Hematopoietic multipotent progenitor cell treated with erythropoietin and hydrocortisone succinate and interleukin-3 and kit ligand, for 4 days (in vitro differentiated cells): ENCODE results near the gene GPR50.

Source experiments
- DNase-seq: peaks from one replicate; pipeline ENCODE4 v3.0.0-alpha.2; 2015

The GPR50 gene

DNA sequence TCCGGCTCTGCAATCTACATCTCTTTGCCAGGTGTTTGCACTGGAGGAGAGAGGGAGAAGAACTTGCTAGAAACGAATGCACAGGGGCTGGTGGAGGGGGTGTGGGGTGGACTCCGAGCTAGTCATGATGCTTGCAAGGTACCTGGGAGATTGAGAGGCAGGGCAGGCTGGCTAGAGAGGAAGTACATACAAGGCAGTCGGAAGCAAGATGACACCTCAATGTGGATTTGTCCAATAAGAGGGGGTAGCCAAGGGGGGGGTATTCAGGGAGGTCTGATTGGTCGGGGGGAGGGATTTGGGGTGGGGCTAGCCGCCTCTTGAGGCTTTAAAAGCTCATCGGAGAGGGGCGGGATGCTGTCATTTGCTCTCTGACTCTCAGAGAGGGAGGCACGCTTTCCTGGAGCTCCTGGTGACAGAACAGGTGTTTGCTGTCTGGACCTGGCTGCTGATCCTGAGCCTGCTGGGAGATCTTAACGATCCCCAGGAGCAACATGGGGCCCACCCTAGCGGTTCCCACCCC, at the start of gene GPR50:
GPR50 (plus strand) TSS at position 354 of the 520 bp plus-strand sequence; CDS start at position 492, 138 bp downstream.
- DNase-seq = no peak

DNA sequence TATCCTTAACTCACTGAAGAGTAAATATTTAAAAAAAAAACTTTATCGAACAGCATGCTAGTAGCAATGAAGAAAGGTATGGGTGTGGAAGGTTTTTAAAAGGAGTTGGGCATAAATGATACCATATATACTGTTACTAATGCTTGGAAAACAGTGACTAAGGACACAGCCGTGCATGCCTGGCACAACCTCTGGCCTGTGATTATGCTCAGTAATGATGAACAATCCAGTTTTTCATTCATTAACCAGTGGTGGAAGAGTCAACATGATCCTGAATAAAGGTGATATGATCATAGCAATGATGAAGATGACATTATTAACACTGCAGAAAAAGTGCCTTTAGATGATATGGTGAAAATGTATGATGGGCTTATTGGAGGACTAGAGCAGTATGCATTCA, 43.9 kb upstream of the GPR50 start:
- no peak for DNase-seq

DNA sequence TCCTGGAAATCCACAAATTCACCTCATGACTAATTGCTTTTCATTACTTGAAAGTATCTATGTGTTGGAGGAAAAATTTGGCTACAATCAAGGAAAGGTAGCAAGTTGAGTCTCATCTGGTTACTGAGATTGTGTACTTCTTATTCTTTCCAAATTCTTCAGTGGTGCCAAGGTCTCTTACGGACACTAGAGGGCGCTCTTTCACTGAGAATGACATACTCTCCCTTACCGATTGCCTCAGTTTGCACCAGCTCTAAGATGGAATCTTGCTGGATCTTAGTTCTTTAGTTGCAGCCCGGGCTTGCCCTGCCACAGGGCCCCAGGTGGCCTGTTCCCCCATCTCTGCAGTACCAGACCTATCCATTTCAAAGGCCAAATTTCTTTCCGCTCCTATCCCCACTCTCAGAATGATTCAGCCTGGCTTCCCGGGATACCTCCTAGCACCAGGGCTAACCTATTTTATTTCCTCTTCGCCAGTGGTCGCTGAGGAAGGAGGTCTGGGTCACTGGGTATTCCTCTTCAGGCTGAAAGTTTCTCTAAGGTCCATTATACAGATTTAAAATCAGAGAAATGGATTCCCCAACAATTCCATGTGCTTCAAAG, 24.6 kb upstream of the GPR50 start:
- peak; percentile 66 for DNase-seq

DNA sequence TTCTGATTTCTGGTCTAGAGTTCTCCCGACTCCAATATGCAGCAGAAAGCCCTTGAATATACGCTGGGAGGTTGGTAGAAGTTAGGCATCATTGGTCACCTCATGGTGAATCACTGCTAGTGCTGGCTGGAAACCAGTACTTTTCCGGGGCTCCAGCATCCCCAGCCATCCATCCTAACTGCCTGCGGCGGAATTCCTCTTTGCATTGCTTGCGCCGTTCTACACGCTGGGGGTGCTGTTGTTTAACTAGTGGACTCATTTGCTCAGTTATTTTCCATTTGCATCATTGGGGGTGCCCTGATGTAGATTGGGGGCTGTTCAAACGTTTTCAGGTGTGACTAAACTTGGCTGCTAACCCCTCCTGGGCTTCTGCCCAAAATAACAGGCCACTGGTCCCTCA, 23.3 kb upstream of the GPR50 start:
- no peak for DNase-seq

DNA sequence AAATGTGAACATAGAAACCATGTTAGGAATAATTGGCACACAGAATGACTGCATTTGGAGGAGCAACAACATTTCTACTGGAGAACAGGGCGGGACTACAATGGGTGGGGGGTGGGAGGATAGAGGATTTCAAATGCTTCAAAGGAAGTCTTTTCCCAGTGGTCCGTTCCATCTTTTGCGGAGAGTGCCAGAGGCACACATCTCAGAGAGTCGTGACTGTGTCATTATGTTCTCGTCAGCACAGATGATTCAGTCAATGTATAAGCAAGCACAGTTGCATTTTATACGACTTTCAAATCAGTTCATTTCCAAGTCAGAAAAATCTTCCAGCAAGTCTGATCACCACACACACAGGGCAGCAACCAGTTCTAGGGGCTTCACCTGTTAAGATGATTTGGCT, 22.7 kb upstream of the GPR50 start:
- no peak for DNase-seq

DNA sequence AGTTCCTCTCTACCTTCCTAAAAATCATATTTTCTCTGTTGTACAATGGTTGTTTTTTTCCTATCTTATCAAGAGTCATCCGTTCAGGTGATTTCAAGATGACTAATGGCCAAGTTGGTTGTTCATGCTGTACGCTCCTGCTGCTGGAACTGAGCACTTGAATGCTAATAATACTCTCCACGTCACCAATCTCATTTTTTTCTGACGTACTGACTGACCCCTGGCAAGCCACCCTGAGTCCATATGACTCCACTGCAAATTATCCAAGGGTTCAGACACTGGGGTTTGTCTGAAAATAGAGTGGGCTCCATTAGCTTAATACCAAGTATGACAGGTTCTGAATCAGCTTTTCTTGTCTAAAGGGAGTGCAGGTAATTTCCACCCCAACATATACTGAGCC, 21.1 kb upstream of the GPR50 start:
- no peak for DNase-seq

DNA sequence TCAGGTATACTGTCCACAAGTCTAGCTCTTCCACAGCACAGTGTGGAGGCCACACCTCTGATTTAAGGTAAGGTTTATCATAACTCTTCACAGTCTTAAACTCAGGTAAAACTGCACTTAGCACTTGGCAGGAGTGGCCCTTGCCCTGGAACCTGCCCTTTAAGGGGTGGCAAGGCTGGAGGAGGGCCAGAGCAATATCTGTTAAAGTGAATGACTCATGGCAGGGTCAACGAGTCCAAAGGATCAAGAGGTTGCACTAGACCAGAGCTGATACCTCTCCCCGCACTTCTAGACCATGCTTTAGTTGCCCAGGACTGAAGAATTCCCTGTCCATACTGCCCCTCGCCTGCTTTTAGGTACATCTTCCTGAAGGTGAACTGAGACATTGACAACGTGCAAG, 14.7 kb upstream of the GPR50 start:
- DNase-seq = no peak

DNA sequence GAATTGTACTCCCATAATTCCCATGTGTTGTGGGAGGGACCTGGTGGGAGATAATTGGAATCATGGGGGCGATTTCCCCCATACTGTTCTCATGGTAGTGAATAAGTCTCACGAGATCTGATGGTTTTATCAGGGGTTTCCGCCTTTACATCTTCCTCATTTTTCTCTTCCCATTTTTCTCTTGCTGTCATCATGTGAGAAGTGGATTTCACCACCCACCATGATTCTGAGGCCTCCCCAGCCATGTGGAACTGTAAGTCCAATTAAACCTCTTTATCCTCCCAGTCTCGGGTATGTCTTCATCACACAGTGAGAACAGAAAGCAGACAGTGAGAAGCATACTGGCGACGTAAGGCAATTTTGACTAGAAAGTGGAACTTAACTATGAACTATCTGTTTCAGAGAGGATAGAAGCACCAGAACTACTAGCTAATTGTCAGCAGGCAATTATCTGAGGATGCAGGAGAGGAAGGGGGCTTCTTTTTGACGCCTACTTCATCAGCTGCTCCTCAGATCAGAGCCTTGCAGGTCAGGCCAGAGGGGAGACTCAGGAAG, 8.5 kb upstream of the GPR50 start:
- DNase-seq = no peak

DNA sequence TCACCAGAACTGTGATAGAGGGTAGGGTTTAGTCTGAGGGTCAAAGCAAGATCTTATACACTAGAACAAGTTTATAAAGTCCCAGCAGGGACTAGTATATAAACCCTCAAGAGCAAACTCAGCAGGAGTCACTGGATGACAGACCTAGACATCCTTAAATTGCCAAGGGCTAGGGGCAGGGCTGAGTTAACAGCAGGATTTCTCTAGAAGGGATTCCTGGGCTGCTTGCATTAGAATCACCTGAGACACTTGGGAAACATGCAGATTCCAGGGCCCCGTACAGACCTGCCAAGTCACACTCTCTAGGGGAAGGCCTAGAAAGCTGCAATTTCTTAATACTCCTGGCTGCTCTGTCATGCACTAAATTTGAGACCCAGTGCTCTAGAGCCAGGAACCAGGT, 6.6 kb upstream of the GPR50 start:
- no peak for DNase-seq

DNA sequence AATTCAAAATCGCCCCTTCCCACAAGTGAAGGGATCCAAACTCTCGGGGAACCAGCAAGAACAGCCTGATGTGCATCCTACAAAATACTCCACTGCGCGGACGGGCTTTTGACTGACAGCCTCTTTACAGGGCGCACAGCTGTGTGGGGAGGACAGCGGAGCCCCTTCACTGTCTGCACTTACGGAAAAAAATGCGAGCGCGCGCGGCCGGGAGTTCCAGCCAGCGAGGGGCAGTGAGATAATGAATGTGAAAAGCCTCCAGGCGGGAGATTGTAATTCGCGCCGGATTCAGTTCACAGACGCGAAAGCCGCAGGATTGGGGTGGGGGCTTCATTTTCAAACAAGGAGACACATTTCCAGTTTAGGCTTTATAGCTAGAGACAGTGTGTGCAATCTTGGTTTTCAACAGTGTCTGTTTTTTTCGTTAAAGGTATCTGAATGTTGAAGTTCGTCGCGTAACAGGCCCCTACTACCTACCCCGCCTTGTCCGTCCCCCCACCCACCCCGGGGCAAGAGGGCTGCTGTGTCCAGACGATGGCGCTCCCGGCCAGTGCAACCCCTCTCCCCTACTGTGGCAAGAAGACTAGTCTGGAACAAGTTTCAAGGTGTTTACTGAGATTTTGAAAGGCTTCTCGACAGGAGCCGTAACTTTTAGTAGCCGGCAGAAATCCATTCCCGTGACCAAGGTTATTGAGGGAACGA, 1.7 kb upstream of the GPR50 start:
- DNase-seq = no peak

DNA sequence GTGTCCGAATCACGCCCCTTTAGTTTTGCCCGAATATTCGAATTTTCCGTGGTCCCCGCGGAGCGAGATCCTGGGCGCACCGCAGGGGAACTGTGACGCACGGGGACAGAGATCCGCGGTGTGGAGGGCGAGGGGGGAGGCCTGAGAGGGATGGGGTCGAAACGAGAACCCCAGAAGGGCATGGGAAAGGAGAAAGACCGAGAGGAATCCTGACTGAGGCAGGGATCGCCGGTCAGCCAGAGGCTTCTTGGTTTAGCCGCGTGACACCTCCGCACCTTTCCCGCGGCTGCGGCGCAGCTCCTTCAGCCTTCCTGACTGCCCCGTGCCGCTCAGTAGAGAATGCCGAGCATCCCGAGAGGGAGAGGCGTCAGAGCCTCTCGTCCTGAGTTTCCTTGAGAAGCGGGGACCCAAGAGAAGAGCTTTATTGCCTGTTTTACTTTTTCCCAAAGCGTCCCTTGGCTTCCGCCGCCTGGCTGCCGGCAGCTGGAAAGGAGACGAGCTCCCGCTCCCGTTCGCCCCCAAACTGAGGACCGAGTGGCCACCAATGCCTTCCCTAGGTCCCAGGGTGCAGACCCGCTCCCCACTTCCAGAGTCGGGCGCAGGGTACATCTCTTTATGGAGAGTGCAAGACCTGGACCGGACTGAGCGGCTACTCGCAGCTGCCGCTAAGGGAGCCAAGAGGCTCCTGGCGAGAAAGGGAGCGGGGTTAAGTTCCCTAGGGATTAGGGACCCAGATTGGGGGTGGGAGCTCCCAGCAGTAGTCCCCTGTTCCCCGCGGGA, 911 bp upstream of the GPR50 start:
- no peak for DNase-seq

DNA sequence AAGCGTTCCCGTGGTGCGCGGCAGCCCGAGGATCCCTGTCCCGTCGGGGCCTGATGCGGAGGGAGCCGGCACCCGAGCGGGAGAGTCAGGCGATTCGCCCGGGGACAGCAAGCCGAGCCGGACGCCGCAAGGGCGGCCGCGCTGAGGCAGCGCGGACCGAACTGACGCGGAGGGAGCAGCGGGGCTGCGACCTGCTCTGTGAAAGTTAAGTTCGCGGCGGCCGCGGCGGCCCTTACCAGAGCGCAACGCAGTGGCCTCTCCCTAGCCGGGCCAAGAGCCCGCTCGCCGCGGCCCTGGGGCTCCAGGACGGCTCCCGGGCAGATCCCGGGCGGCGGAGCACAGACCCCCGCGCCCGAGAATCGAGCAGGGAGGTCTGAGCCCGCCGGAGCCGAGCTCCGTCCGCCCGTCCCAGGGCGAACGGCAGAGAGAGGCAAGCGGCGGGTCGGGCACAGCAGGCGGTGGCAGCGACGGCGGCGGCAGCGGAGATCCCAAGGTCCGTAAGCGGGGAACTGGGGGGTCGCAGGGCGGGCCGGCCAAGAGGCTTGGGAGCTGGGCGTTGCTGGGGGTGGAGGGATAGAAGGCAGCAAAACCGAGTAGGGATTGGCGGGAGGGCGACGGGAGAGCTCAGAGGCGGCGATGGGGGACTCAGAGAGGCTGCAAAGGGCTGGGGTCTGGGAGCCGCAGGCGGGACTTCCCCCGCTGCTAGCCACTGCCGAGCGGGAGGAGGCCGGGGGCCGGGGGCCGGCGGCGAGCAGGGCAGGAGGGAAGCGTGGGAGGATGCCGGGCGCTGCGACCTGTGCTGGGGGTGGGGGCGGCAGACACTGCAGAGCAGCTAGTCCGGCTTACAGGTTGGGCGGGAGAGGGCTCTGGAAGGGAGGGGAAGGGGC, 1.0 kb downstream of the GPR50 start:
- no peak for DNase-seq

DNA sequence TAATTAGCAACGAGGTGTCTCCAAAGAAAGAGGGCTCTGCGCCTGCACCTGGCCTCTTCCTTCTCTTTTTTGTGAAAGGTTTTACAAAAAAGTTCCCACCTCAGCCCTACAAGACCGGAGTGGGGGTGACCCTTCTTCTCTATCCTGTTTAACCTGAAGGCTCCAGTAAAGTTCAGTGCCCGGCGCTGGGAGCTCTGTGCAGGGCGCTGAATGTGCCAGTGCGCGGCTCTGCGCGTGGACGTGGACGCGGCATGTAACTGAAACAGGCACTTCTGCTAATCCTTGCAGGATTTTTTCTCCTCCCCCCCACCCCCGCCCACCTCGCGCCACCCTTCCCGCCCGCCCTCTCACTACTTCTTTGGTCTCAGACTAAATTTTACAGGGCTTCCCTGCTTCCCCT, 2.4 kb downstream of the GPR50 start:
- DNase-seq = no peak

DNA sequence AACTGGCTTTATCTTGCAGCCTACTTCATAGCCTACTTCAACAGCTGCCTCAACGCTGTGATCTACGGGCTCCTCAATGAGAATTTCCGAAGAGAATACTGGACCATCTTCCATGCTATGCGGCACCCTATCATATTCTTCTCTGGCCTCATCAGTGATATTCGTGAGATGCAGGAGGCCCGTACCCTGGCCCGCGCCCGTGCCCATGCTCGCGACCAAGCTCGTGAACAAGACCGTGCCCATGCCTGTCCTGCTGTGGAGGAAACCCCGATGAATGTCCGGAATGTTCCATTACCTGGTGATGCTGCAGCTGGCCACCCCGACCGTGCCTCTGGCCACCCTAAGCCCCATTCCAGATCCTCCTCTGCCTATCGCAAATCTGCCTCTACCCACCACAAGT, 4.0 kb downstream of the GPR50 start:
- DNase-seq = no peak

DNA sequence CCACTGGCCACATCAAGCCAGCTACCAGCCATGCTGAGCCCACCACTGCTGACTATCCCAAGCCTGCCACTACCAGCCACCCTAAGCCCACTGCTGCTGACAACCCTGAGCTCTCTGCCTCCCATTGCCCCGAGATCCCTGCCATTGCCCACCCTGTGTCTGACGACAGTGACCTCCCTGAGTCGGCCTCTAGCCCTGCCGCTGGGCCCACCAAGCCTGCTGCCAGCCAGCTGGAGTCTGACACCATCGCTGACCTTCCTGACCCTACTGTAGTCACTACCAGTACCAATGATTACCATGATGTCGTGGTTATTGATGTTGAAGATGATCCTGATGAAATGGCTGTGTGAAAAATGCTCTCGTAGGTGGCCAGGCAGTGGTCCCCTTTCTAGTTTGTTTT, 4.7 kb downstream of the GPR50 start:
- no peak for DNase-seq

DNA sequence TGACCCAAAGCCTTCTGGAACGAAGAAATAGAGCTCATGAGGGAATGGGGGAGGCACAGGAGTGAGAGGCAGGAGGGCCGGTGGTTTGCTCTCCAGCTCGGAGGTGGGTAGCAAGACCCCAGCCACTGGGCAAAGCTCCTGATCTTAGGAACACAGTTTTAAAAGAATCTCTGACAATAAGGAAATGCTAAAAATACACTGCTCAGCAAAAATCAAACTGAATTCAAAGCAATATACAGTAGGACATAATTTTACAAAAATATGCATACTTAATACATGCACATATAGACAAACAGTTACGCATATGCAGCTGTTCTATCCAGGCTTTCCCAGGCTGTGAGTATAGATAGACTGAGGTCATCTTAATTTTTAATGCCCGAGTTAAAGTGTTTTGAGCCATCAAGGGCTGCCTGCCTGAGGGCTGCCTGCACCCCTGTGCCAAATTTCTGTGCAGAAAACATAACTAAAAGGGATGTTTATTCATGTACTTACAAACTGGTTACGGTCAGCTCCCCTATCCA, 6.9 kb downstream of the GPR50 start:
- no peak for DNase-seq

DNA sequence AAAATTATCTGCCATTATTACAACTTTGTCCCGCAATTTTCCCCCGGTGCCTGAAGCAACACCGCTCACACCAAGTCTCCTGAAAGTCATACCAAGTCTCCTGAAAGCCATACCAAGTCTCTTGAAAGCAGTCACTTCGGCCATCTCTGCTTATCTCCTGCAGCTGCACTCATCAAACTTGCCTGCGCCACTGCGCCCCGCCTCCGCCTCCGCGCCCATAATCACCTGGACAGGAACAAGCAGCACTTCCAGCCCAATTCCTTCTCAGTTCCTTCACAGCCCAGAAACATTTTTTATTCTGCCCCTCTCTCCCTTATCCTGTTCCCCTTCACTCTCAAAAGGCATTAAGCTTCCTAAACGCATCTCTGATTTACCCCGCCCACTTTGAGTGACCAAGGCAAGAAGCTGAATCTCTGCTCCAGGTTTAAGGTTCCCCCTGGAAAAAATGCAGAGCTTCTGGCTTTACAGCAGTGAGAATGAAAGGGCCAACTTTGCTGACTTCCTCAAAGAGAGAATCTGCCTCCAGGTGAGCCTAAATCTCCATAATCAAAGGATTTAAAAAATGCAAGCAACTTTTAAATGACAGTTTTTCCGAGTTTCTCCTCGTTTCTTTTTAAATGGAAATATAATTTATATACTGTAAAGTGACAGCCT, 7.7 kb downstream of the GPR50 start:
- DNase-seq = no peak

DNA sequence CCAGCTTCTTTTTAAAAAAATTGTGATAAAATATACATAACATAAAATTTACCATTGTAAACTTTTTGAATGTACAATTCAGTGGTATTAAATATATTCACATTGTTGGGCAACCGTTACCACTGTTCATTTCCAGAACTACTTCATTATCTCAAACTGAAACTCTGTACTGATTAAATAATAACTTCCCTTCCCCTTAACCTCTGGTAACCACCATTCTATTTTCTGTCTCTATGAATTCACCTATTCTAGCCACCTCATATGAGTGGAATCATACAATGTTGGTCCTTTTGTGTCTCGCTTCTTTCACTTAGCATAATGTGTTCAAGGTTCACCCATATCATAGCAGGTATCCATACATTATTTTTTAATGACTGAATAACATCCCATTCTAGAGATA, 8.3 kb downstream of the GPR50 start:
- no peak for DNase-seq

DNA sequence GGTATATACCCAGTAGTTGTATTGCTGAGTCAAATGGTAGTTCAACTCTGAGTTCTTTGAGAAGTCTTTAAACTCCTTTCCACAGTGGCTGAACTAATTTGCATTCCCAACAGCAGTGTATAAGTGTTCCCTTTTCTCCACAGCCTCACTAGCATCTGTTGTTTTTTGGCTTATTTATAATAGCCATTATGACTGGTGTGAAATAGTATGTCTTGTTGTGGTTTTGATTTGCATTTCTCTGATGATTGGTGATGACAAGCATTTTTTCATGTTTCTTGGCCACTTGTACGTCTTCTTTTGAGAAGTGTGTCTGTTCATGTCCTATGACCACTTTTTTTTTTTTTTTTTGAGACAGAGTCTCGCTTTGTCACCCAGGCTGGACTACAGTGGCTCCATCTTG, 30.5 kb downstream of the GPR50 start:
- DNase-seq = no peak

DNA sequence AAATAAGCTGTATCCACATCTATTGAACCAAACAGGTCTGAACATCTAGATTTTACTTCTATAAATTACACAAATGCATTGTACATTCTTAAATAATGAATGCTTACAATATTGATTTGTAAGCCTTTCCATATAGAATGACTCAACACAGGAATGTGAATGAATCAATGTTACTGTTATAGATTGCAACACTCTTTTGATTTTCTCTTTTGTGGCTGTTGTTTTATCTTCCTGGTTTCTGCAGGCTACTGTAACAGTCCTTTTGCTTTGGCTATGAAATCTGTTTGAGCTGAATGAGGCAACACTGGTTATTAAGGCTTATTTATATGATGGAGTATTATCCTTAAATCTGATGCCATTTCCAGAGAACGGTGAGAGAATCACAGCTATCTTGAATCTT, 49.5 kb downstream of the GPR50 start:
- DNase-seq = no peak

DNA sequence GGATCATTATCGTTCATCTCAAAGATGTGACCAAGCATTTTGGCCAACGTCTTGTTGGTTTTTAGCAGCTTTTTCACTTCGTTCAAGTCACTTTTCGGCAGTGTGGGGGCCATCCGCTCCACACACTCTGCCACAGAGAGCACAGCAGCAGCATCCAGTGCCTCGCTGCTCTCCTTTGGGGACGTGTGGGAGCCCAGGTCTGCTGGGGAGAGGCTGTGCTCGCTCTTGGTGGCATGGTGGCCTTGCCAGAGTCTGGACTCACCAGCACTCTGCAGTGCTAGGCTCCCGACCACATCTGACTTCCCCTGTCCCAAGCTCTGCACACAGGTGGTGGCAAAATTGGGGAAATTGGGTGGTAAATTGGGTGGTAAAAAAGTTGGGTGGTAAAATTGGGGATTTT, 50.6 kb downstream of the GPR50 start:
- no peak for DNase-seq

DNA sequence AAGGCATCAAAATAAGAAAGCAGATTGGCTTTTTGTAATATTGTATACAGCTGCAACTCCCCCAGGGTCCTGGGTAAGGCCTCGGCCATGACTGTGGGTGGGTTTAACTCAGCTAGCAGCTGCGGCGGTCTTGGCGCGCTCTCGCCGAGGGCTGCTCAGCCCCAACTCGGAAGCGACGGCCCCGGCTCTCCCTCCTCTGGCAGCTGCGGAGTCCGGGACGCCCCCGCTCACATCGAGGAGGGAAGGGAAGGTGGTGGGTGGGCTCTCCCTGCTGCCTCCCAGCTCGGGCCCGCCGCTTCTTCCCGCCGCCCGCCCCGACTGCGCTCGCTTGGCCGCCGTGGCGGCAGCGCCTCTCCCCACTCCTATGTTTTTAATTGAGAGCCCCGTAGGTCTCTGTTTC, 51.2 kb downstream of the GPR50 start:
- DNase-seq = no peak
